ENCODE data around the gene DSCAML1.
"Not testable (repeated sequence)": the region's sequence is repeated elsewhere in the genome, so short reads cannot be mapped to it uniquely, and the experiment has no call there.

DSCAML1 gene

DNA sequence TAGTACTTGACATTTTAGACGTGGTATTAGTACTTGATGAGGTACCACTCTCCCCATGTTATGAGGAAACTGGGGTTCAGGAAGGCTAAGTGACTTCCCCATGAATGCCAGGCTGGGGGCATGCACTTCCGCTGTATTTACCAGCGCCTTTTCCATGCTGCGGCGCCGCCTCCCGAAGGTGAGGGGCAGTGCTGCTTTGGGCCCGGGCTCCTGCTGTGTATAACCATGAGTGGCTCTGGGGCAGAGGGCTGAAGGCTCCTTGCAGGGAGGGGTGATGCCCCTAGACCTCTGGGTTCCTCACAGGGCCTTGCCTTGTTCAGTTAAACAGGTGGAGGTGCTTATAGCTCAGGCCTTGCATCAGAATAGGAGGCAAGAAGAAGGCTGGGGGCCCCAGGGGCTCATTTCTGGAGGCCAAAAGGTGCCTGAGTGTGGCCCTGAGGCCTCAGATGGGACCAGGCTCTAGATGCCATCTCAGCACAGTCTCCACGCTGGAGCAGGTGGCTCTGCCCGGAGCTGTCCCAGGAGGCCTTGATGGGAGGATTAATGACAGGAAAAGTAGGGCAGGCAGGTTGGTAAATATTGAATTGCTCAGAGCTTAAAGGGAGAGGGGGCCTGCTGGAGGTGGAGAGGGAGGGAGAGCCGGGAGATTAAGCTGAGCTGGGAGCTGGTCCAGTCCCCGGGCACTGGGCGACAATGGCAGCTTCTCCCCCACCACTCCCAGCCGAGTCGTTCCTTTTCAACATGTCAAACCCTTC lies 339.8 kb downstream of the DSCAML1 start:
- TF ChIP-seq POLR2AphosphoS5 (IDR thresholded peaks at IDR 0.05; ENCODE audit: low read depth, low read length) (no peak), SPI1 (IDR thresholded peaks at IDR 0.05; ENCODE audit: low read depth, low read length) (no peak), TAF1 (IDR thresholded peaks at IDR 0.05; ENCODE audit: low read depth, low read length) (no peak), POU2F2 (IDR thresholded peaks at IDR 0.05; ENCODE audit: low read depth, low read length) (no peak), POLR2A (IDR thresholded peaks at IDR 0.05; ENCODE audit: low read depth, low read length) (no peak), PAX5 (IDR thresholded peaks at IDR 0.05; ENCODE audit: insufficient read depth, low read length, severe bottlenecking) (no peak)
- no peak for FAIRE-seq
- no peak for DNase-seq (ENCODE audit: insufficient read length, low spot score)

GRCh38 chr11:117456721-117457029 lies 340.3 kb downstream of the DSCAML1 start:
- not testable (repeated sequence) for FAIRE-seq; DNase-seq (ENCODE audit: insufficient read length, low spot score)

DNA sequence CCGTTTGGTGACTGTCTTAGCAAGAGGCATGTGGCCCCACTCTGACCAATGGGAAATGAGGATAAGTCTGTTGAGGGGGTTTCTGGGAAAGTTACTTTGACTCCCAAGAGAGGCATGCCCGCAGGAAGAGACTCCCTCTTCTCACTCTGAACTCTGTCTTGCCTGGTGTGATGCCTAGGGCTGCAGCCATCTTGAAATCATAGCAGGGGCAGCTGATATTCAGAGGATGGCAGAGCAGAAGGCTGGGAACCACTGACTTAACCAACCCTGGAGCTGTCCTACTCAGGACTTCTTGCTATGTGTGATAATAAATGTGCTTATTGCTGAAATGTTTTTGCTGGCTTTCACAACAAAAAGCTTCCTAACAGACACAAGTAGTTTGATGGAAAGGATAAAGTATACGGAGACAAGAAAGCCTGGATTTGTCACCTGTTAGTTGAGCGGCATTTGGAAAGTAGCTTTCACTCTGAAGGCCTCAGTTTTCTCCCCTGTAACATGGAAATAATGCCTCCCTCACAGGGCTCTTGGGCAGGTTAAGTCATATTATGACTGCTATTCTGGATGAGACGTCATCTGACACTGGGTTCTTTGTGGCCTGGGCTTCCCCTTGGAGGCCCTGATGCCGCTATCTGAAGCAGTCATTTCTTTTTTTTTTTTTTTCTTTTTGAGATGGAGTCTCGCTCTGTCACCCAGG lies 340.8 kb downstream of the DSCAML1 start:
- TF ChIP-seq POU2F2 (IDR thresholded peaks at IDR 0.05; ENCODE audit: low read depth, low read length) (no peak), TAF1 (IDR thresholded peaks at IDR 0.05; ENCODE audit: low read depth, low read length) (no peak), PAX5 (IDR thresholded peaks at IDR 0.05; ENCODE audit: insufficient read depth, low read length, severe bottlenecking) (no peak), SPI1 (IDR thresholded peaks at IDR 0.05; ENCODE audit: low read depth, low read length) (no peak), POLR2AphosphoS5 (IDR thresholded peaks at IDR 0.05; ENCODE audit: low read depth, low read length) (no peak), POLR2A (IDR thresholded peaks at IDR 0.05; ENCODE audit: low read depth, low read length) (no peak)
- DNase-seq (ENCODE audit: insufficient read length, low spot score) (no peak), FAIRE-seq (no peak)

DNA sequence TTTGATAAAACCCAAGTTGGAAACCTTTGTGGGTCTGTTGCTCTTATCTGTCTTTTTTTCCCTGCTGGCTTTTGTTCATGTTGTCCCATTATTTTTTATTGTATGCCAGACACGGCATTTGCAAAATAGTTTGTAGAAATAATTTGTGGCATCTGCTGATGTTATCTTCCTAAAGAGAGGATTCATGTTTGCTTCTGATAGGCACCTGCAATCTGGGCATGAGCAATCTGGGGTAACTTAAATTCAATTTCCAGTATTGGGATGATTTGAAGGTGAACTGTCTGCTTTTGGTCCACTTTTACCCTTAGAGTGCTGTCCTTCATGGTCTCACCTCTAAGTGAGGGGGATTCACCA lies 342.5 kb downstream of the DSCAML1 start:
- TF ChIP-seq POLR2A (IDR thresholded peaks at IDR 0.05; ENCODE audit: low read depth, low read length) (no peak), TAF1 (IDR thresholded peaks at IDR 0.05; ENCODE audit: low read depth, low read length) (no peak), POLR2AphosphoS5 (IDR thresholded peaks at IDR 0.05; ENCODE audit: low read depth, low read length) (no peak), SPI1 (IDR thresholded peaks at IDR 0.05; ENCODE audit: low read depth, low read length) (no peak), PAX5 (IDR thresholded peaks at IDR 0.05; ENCODE audit: insufficient read depth, low read length, severe bottlenecking) (no peak), POU2F2 (IDR thresholded peaks at IDR 0.05; ENCODE audit: low read depth, low read length) (no peak)
- DNase-seq (ENCODE audit: insufficient read length, low spot score) = no peak
- no peak for FAIRE-seq

- FAIRE-seq (peak; percentile 33), DNase-seq (ENCODE audit: insufficient read length, low spot score) (no peak)
- TF ChIP-seq PAX5 (IDR thresholded peaks at IDR 0.05; ENCODE audit: insufficient read depth, low read length, severe bottlenecking) (no peak), TAF1 (IDR thresholded peaks at IDR 0.05; ENCODE audit: low read depth, low read length) (no peak), POU2F2 (IDR thresholded peaks at IDR 0.05; ENCODE audit: low read depth, low read length) (no peak), POLR2A (IDR thresholded peaks at IDR 0.05; ENCODE audit: low read depth, low read length) (no peak), SPI1 (IDR thresholded peaks at IDR 0.05; ENCODE audit: low read depth, low read length) (no peak), POLR2AphosphoS5 (IDR thresholded peaks at IDR 0.05; ENCODE audit: low read depth, low read length) (no peak)
Observed at GRCh38 chr11:117453886-117454563, 343.0 kb downstream of the DSCAML1 start.

DNA sequence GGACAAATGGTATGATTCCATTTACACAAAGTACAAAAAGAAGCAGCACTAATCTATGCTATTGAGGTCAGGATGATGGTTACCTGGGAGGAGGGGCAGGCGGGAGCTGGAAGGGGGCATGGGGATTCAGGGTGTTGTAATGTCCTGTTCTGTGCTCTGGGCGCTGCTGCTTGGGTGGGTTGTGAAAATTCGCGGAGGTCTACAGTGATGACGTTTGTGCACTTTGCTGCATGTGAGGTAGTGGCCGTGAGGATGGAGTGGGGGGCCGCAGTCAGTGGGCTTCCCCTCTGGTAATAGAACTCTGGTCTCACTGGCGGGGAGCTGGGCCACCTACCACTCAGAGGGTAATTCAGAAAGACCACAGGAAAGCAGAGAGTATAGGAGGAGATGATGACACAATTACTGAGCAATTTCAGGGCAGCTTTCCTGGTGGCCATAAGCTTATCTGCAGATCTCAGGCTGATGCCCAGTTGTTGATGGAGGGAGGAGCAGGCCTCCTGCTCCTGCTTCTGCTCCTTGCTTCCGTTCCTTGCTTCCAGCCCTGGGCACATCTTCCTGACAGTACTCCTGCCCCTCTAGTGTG lies 347.8 kb downstream of the DSCAML1 start:
- TF ChIP-seq POU2F2 (IDR thresholded peaks at IDR 0.05; ENCODE audit: low read depth, low read length) = no peak
- FAIRE-seq = no peak
- no peak for DNase-seq (ENCODE audit: insufficient read length, low spot score)

GRCh38 chr11:117444711-117445658 lies 352.0 kb downstream of the DSCAML1 start:
- DNase-seq (ENCODE audit: insufficient read length, low spot score) (no peak), FAIRE-seq (no peak)
- no peak for TF ChIP-seq TAF1 (IDR thresholded peaks at IDR 0.05; ENCODE audit: low read depth, low read length)
- no peak for TF ChIP-seq PAX5 (IDR thresholded peaks at IDR 0.05; ENCODE audit: insufficient read depth, low read length, severe bottlenecking)
- TF ChIP-seq POLR2AphosphoS5 (IDR thresholded peaks at IDR 0.05; ENCODE audit: low read depth, low read length) = no peak
- TF ChIP-seq POU2F2 (IDR thresholded peaks at IDR 0.05; ENCODE audit: low read depth, low read length) = no peak
- no peak for TF ChIP-seq SPI1 (IDR thresholded peaks at IDR 0.05; ENCODE audit: low read depth, low read length)
- no peak for TF ChIP-seq POLR2A (IDR thresholded peaks at IDR 0.05; ENCODE audit: low read depth, low read length)

GRCh38 chr11:117444256-117444655 lies 352.8 kb downstream of the DSCAML1 start:
- TF ChIP-seq POLR2AphosphoS5 (IDR thresholded peaks at IDR 0.05; ENCODE audit: low read depth, low read length) (no peak), TAF1 (IDR thresholded peaks at IDR 0.05; ENCODE audit: low read depth, low read length) (no peak), POU2F2 (IDR thresholded peaks at IDR 0.05; ENCODE audit: low read depth, low read length) (no peak), SPI1 (IDR thresholded peaks at IDR 0.05; ENCODE audit: low read depth, low read length) (no peak), POLR2A (IDR thresholded peaks at IDR 0.05; ENCODE audit: low read depth, low read length) (no peak), PAX5 (IDR thresholded peaks at IDR 0.05; ENCODE audit: insufficient read depth, low read length, severe bottlenecking) (no peak)
- DNase-seq (ENCODE audit: insufficient read length, low spot score) = no peak
- no peak for FAIRE-seq

All from GM12891 (cell line).